SJCRH30 (cell line): Measurements from ENCODE around the gene PTPN14. TPM values are rescaled to one million over a fixed set of nuclear protein-coding genes. Genes with fewer than 3 reads are reported as not detected.
"Not testable (repeated sequence)": the region's sequence is repeated elsewhere in the genome, so short reads cannot be mapped to it uniquely, and the experiment has no call there.

ENCODE experiments used
- DNase-seq, 2 experiments: peaks; one replicate each; pipeline ENCODE4 v3.0.0-alpha.2; 2015 to 2020
- H3K27ac ChIP-seq: fragments of 250-450 bp; sonication (Bioruptor Pico); 2 replicates; pipeline ENCODE4 v1.5.1; 2020; ENCODE audit warnings: mild to moderate bottlenecking, moderate library complexity
- H3K27me3 ChIP-seq: fragments of 250-450 bp; sonication (Bioruptor Pico); 2 replicates; pipeline ENCODE4 v1.5.1; 2020; ENCODE audit warnings: mild to moderate bottlenecking, moderate library complexity
- H3K36me3 ChIP-seq: fragments of 250-450 bp; sonication (Bioruptor Pico); 2 replicates; pipeline ENCODE4 v1.5.1; 2020; ENCODE audit warnings: mild to moderate bottlenecking, moderate library complexity
- H3K4me1 ChIP-seq: fragments of 250-450 bp; sonication (Bioruptor Pico); 2 replicates; pipeline ENCODE4 v1.5.1; 2020; ENCODE audit warnings: mild to moderate bottlenecking, moderate library complexity
- H3K4me3 ChIP-seq: fragments of 250-450 bp; sonication (Bioruptor Pico); 2 replicates; pipeline ENCODE4 v1.5.1; 2020; ENCODE audit warnings: mild to moderate bottlenecking, moderate library complexity
- H3K9me3 ChIP-seq: fragments of 250-450 bp; sonication (Bioruptor Pico); replicated peaks from 2 replicates; pipeline ENCODE4 v1.5.1; 2020; ENCODE audit warnings: mild to moderate bottlenecking, moderate library complexity
- total RNA-seq: library from RNA; depleted of rRNA; stranded (reverse); fragments of >200 nt; shearing (Covaris generic); gene quantifications from 2 replicates; pipeline ENCODE4 v1.2.3, GENCODE V29; 2014

PTPN14 gene
- total RNA-seq, 1 experiment from 2014 or later, result 24.3 TPM

DNA sequence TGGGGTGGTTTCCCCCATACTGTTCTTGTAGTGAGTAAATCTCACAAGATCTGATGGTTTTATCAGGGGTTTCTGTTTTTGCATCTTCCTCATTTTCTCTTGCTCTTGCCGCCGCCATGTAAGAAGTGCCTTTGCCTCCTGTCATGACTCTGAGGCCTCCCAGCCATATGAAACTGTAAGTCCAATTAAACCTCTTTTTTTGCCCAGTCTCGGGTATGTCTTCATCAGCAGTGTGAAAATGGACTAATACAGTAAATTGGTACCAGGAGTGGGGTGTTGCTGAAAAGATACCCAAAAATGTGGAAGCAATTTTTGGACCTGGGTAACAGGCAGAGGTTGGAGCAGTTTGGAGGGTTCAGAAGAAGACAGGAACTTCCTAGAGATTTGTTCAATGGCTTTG, 24.7 kb upstream of the PTPN14 start:
- not testable (repeated sequence) for H3K4me3 ChIP-seq, DNase-seq, H3K36me3 ChIP-seq, H3K27ac ChIP-seq, H3K4me1 ChIP-seq, H3K27me3 ChIP-seq
- H3K9me3 ChIP-seq, result peaks cover 11% of the 10 kb centered on the region; the same call in 1 of the 2 replicates

GRCh38 chr1:214574598-214575411, 23.4 kb upstream of the PTPN14 start:
- H3K27ac ChIP-seq, result no peak overlapping the region
- H3K4me3 ChIP-seq, result no peak overlapping the region
- no peaks in the 10 kb centered on the region; the same call in 1 of the 2 replicates for H3K4me1 ChIP-seq
- no peaks in the 10 kb centered on the region for H3K36me3 ChIP-seq
- no peaks in the 10 kb centered on the region for H3K27me3 ChIP-seq
- no peak for DNase-seq
- peaks cover 11% of the 10 kb centered on the region; the same call in 1 of the 2 replicates for H3K9me3 ChIP-seq

- peaks cover 11% of the 10 kb centered on the region; the same call in 1 of the 2 replicates for H3K9me3 ChIP-seq
- no peak overlapping the region for H3K27ac ChIP-seq
- no peaks in the 10 kb centered on the region for H3K27me3 ChIP-seq
- DNase-seq, result no peak
- H3K4me3 ChIP-seq, result no peak overlapping the region
- no peaks in the 10 kb centered on the region for H3K36me3 ChIP-seq
- no peaks in the 10 kb centered on the region; the same call in 1 of the 2 replicates for H3K4me1 ChIP-seq
These were observed 22.2 kb upstream of the PTPN14 start for GRCh38 chr1:214573386-214574318.

DNA sequence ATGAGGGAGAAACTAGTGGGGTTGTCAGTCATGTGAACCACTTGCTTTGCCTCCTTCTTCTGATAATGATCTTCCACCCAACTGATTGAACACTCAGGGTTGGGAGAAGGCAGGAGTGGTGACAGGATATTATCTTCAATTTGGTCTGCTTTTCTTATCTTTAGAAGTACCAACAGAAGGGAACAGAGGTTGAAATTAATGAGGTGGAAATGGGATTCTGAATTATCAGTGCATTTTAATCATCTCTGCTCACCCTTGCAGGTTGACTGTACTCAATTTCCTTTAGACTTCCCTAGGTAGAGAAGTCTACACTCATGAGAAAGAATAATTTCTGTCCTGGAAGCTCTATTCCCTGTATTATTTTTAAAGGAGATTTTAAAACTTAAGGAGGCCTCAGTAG, 19.9 kb upstream of the PTPN14 start:
- Histone ChIP-seq H3K27ac (no peak overlapping the region), H3K27me3 (no peaks in the 10 kb centered on the region), H3K4me3 (no peak overlapping the region), H3K9me3 (peaks cover 7% of the 10 kb centered on the region; the same call in 1 of the 2 replicates), H3K36me3 (no peaks in the 10 kb centered on the region), H3K4me1 (peaks cover 19% of the 10 kb centered on the region)
- no peak for DNase-seq

GRCh38 chr1:214570442-214570841, 19.0 kb upstream of the PTPN14 start:
- Histone ChIP-seq H3K27me3 (no peaks in the 10 kb centered on the region), H3K4me1 (peaks cover 21% of the 10 kb centered on the region), H3K36me3 (no peaks in the 10 kb centered on the region), H3K4me3 (no peak overlapping the region), H3K9me3 (no peaks in the 10 kb centered on the region), H3K27ac (no peak overlapping the region)
- DNase-seq, result no peak

GRCh38 chr1:214569357-214570004, 18.1 kb upstream of the PTPN14 start:
- H3K27me3 ChIP-seq, result no peaks in the 10 kb centered on the region
- H3K4me3 ChIP-seq, result no peak overlapping the region
- H3K9me3 ChIP-seq, result no peaks in the 10 kb centered on the region
- DNase-seq, result no peak
- no peaks in the 10 kb centered on the region for H3K36me3 ChIP-seq
- H3K4me1 ChIP-seq, result peaks cover 21% of the 10 kb centered on the region
- no peak overlapping the region for H3K27ac ChIP-seq

GRCh38 chr1:214568328-214568727, 16.9 kb upstream of the PTPN14 start:
- Histone ChIP-seq H3K36me3 (no peaks in the 10 kb centered on the region), H3K27ac (no peak overlapping the region), H3K27me3 (no peaks in the 10 kb centered on the region), H3K4me1 (peaks cover 21% of the 10 kb centered on the region), H3K4me3 (no peak overlapping the region), H3K9me3 (no peaks in the 10 kb centered on the region)
- no peak for DNase-seq

GRCh38 chr1:214567481-214567980, 16.1 kb upstream of the PTPN14 start:
- H3K9me3 ChIP-seq, result no peaks in the 10 kb centered on the region
- no peak overlapping the region for H3K4me3 ChIP-seq
- DNase-seq, result no peak
- no peaks in the 10 kb centered on the region for H3K27me3 ChIP-seq
- H3K4me1 ChIP-seq, result peaks cover 21% of the 10 kb centered on the region
- H3K36me3 ChIP-seq, result no peaks in the 10 kb centered on the region
- H3K27ac ChIP-seq, result peak overlapping the region; percentile 70

DNA sequence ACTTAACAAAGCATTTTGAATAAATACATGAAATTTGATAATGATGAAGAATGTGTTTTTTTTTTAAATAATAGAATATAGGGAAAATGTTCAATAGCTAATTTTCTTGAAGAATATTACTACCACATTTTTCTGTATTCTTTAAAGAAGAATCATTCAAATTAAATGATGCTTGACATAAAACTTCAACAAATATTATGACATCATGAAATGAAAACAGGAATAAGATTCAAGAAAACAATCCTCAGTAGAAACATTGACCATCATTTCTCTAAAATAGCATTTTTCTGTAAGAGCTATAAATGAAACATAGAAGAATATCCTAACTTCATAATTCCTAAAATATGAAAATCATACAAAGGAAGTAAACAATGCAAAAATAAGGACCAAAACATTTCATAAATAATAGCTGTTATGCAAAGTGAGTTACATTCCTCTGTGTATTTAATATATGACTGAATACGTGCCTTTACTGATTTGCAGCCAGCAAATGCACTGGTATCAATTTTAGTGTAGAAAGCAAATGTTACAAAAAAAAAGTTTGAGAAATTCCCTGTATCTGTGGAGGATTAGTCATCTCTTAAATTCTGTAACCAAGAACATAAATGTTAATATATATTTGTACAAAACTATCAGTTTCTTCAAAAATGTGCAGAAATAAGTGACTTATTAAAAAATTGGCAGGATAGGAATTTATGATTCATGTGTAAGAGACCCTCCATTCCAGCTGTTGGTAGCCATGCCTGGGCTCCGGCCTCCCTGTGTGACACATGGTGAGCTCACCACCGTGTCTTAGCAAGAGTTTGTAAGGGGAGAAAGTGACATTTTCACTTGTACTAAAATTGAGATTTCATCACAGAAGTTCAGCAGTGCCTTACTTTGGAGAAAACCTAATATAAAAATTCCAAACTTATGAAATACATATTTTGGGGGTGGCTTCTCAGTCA, 15.0 kb upstream of the PTPN14 start:
- H3K27ac ChIP-seq, result peak overlapping the region; percentile 70
- H3K27me3 ChIP-seq, result no peaks in the 10 kb centered on the region
- no peaks in the 10 kb centered on the region for H3K9me3 ChIP-seq
- peaks cover 21% of the 10 kb centered on the region for H3K4me1 ChIP-seq
- no peaks in the 10 kb centered on the region for H3K36me3 ChIP-seq
- no peak overlapping the region for H3K4me3 ChIP-seq
- DNase-seq, result peak; percentile 66 to 70

DNA sequence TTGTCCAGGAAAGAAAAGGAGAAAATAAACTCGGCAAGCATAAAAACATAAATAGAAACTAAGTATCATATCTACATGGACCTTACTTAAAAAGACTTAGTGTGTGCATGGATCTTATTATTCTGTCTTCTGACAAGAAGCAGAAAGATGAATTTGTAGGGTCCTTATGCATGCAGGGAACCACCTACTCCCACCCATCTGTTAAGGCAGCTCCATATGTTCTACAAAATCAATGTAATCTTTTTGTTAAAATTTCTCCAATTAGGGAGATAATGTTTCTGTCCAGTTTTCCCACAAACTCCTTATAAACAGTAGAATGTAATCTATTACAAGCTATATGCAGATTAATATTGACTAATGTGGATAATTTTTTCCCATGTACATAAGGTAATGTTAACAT, 13.9 kb upstream of the PTPN14 start:
- no peaks in the 10 kb centered on the region for H3K36me3 ChIP-seq
- DNase-seq, result no peak
- H3K4me3 ChIP-seq, result no peak overlapping the region
- H3K4me1 ChIP-seq, result peaks cover 21% of the 10 kb centered on the region
- no peaks in the 10 kb centered on the region for H3K9me3 ChIP-seq
- no peaks in the 10 kb centered on the region for H3K27me3 ChIP-seq
- H3K27ac ChIP-seq, result no peak overlapping the region

DNA sequence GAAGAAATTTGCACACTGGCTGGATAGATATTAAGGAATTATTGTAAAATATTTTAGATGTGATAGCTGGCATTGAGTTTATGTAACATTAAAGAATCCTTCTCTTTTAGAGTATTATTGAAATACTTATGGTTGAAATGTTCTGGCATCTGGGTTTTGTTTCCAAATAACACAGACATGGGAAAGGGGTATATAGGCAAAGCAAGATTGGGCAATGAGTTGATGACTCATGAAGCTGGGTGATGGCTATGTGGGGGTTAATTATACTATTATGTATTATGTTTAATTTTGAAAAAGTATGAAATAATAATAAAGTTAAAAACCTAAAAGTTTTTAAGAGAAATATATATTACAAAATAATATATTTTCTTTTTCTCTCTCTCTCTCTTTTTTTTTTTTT, 12.5 kb upstream of the PTPN14 start:
- DNase-seq, result no peak
- no peaks in the 10 kb centered on the region for H3K27me3 ChIP-seq

DNA sequence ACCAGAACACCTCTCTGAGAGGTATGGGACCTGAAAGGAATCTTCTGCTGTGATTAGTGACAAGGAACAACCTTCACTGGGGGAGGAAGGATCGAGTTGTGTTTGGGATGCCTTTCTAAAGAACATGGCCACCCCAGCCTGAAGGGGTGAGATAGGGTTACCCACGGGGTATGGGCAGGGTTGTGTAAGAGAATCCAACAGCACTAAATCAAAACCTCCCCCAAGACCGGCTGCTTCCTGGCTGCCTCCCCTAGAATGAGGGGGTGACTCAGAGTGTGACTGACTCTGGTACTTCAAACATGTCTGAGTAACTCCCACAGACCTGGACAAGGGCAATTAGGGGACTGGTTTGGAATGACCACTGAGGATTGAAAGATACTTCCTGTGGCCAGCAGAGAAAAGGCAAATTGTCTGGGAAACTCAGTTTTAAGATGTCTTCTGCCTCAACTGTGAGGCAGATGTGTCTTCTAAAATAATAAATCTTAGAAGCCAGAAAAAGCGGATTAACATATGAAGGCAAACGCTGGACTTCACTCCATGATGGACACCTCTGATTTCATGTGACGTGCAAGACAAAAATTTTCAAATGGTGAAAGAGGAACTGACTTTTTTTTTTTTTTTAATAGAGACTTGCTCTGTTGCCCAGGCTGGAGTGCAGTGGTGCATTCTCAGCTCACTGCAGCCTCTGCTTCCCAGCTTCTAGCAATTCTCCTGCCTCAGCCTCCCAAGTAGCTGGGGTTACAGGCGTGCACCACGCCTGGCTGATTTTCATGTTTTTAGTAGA, 6.7 kb upstream of the PTPN14 start:
- Histone ChIP-seq H3K27ac (no peak overlapping the region), H3K9me3 (no peaks in the 10 kb centered on the region)
- peak; percentile 41 to 42 for DNase-seq

More for the DNA sequence above, 12.5 kb upstream of the PTPN14 start:
- Histone ChIP-seq H3K9me3 (no peaks in the 10 kb centered on the region), H3K36me3 (no peaks in the 10 kb centered on the region), H3K27ac (no peak overlapping the region), H3K4me3 (no peak overlapping the region), H3K4me1 (peaks cover 21% of the 10 kb centered on the region)

DNA sequence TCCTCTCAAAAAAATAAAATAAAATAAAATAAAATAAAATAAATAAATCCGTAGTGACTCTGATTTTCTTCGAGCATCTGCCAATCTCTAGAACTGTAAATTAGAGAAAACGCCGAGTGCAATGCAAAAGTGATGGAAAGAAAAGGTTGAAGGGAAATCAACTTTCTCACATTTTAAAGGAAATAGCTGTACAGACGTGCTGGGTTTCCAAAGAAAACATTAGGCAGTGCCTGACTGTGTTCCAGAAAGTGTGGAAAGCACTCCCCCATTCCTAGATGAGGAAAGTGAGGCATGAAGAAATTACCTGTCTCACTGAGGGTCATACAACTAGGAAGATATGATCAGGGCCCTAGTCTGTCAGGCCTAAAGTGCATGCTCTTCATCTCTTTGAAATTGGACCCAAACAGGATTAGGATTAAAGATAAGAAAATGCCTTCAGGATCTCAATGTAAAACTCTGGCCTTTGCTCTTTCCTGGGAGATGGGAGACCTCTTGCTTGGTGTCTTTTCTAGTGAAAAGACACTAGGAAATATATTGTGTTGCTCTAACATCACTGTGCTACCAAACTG, 1.8 kb upstream of the PTPN14 start:
- no peaks in the 10 kb centered on the region for H3K36me3 ChIP-seq
- no peaks in the 10 kb centered on the region for H3K9me3 ChIP-seq
- peak overlapping the region; percentile 86 for H3K4me3 ChIP-seq
- peaks cover 15% of the 10 kb centered on the region for H3K4me1 ChIP-seq
- H3K27me3 ChIP-seq, result no peaks in the 10 kb centered on the region
- no peak overlapping the region for H3K27ac ChIP-seq
- DNase-seq, result no peak

More for the DNA sequence above, 6.7 kb upstream of the PTPN14 start:
- Histone ChIP-seq H3K36me3 (no peaks in the 10 kb centered on the region), H3K4me3 (no peak overlapping the region), H3K27me3 (no peaks in the 10 kb centered on the region), H3K4me1 (peaks cover 9% of the 10 kb centered on the region)
